ENCODE results near the gene SCGB3A1. TPM values are rescaled to one million over a fixed set of nuclear protein-coding genes. Genes with fewer than 3 reads are reported as not detected.

Gene SCGB3A1
- total and polyA plus RNA-seq, 9 of the 15 experiments (the other 6 are each of a cell fraction or from before 2014, with no cell fraction given), result 0.33 TPM; not detected in 8

DNA sequence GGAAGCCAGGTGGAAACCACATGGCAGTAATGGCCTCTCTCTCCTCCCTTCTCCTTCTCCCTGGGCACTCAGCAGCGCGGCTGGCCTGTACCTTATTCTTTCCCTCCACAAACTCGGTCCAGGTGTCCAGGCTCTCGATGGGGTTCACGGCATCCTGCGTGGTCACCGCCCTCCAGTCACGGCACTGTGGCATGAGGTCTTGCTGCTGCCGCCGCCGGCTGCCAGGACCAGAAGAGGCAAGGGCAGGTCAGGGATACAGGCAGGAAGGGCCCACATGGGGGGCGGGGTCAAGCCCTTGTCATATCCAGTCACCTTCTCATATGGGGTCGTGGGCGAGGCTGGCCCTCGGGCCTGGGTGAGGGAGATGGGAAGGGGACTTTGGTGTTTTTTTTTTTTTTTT lies 32.5 kb upstream of the SCGB3A1 start:
- WGBS (ENCODE audit: insufficient coverage, low coverage, missing lambda C conversion rate), result 62% methylated on average over 10 of the region's 15 CpGs
- DNase-seq (ENCODE audit: extremely low read depth in 1 of 4, low spot score in 3 of 4), result no peak
- ChIA-PET CTCF (ENCODE audit: low intra/inter-chr PET ratio) (no interaction called here), POLR2A (no interaction called here)
- Histone ChIP-seq H2AFZ (ENCODE audit: low read depth, low read length) (peak overlapping the region; percentile 55; the same call in 1 of the 2 replicates), H3K4me3 (no peak overlapping the region), H3K9ac (ENCODE audit: insufficient read depth in 1 of 2, low read depth in 2 of 2, low read length in 2 of 2) (no peak overlapping the region), H3K9me1 (ENCODE audit: control insufficient read depth, insufficient read depth, low read length) (no peaks in the 10 kb centered on the region), H3K36me3 (ENCODE audit: control insufficient read depth, insufficient read depth, low read length) (no peaks in the 10 kb centered on the region), H3K4me2 (ENCODE audit: insufficient read depth, low read length) (no peak overlapping the region), H3K27ac (ENCODE audit: extremely low read depth, low read depth, low read length) (no peak overlapping the region), H3K79me2 (ENCODE audit: control insufficient read depth, insufficient read depth, low read length) (no peaks in the 10 kb centered on the region), H4K20me1 (replicated peaks; ENCODE audit: control insufficient read depth, insufficient read depth, low read length) (no peaks in the 10 kb centered on the region), H3K27me3 (ENCODE audit: control insufficient read depth in 2 of 2, insufficient read depth in 2 of 2, low read length in 2 of 2) (peaks cover 9 to 63% of the 10 kb centered on the region in 2 experiments), H3K4me1 (replicated peaks in 1 of 2; ENCODE audit: control insufficient read depth in 2 of 2, insufficient read depth in 2 of 2, low read length in 2 of 2) (peaks cover 0 to 49% of the 10 kb centered on the region in 2 experiments; a peak in 2 of 5 replicates), H3K9me3 (replicated peaks; ENCODE audit: control insufficient read depth, insufficient read depth, low read depth, low read length) (no peaks in the 10 kb centered on the region)
- no TSS peak for BruUV-seq (replicated peaks)
- no peak for TF ChIP-seq ZFPM2 (CRISPR knock-in tag; IDR thresholded peaks at IDR 0.05)
- TF ChIP-seq BCL6 (CRISPR knock-in tag; IDR thresholded peaks at IDR 0.05), result no peak
- TF ChIP-seq NFIX (CRISPR knock-in tag; IDR thresholded peaks at IDR 0.05; ENCODE audit: low read depth), result no peak
- TF ChIP-seq ZNF77 (CRISPR knock-in tag; IDR thresholded peaks at IDR 0.05), result no peak
- TF ChIP-seq ZNF785 (CRISPR knock-in tag; IDR thresholded peaks at IDR 0.05), result no peak
- TF ChIP-seq, protein P1, sequence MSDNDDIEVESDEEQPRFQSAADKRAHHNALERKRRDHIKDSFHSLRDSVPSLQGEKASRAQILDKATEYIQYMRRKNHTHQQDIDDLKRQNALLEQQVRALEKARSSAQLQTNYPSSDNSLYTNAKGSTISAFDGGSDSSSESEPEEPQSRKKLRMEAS (CRISPR knock-in tag; IDR thresholded peaks at IDR 0.05), result no peak
- no peak for TF ChIP-seq E2F3 (CRISPR knock-in tag; IDR thresholded peaks at IDR 0.05)
- no peak for TF ChIP-seq ZNF766 (CRISPR knock-in tag; conservative IDR thresholded peaks at IDR 0.05)
- TF ChIP-seq FOXJ2 (tag; IDR thresholded peaks at IDR 0.05), result no peak
- no peak for FAIRE-seq
- in situ Hi-C loops (cut with MboI), result no loop called here
- intact Hi-C loops (cut with micrococcal nuclease), result no loop called here
- ATAC-seq, result no peak
